ENCODE measurements around the gene CPT1A.

The CPT1A gene

DNA sequence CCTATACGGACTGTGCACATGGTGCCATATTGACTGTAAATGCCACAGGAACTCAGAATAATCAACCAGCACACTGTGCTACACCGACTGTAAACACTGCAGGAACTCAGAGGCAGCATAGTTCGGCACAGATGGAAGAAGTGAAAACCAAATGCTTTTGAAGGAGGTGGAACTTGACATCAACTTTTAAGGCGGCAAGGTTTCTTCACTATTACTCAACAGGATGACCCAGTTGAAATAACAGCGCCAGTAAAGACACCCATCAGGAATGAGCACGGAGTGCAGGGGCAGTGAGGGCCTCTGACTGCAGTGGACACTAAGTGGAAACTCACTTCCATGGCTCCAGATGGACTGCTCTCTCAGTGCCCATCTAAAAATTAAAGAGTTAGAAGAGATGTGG, 106.1 kb downstream of the CPT1A start:
- Histone ChIP-seq H3K27me3 (ENCODE audit: control insufficient read depth, insufficient read depth, low read length) (no peaks in the 10 kb centered on the region), H3K9me3 (ENCODE audit: control insufficient read depth, low read length) (no peaks in the 10 kb centered on the region), H3K4me3 (ENCODE audit: low read length) (no peak overlapping the region), H3K9ac (ENCODE audit: low read length) (no peak overlapping the region), H3K4me1 (ENCODE audit: control insufficient read depth, insufficient read depth, low read length) (no peaks in the 10 kb centered on the region), H3K36me3 (ENCODE audit: control insufficient read depth, insufficient read depth, low read length) (no peaks in the 10 kb centered on the region)

DNA sequence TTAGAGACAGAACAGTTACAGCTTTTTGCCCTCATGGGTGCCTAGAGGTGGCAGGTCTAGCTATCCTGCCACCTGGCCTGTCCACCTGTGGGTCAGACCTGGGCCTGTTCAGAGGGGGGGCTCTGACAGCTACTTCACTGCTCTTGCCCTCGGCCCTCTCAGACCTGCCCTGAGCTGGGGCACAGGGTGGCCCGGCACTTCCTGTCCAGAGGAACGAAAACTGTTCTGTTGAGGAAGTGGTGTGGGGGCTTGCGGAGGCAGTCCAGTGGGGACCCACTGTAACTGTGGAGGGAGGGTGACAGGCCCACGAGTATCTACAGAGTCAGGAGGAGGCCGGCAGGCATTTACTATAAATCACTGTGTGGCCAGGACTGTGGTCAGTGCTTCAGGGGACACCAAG, 106.6 kb downstream of the CPT1A start:
- H3K4me1 ChIP-seq (ENCODE audit: control insufficient read depth, insufficient read depth, low read length): no peaks in the 10 kb centered on the region
- no peak overlapping the region for H3K4me3 ChIP-seq (ENCODE audit: low read length)
- H3K36me3 ChIP-seq (ENCODE audit: control insufficient read depth, insufficient read depth, low read length): no peaks in the 10 kb centered on the region
- no peaks in the 10 kb centered on the region for H3K27me3 ChIP-seq (ENCODE audit: control insufficient read depth, insufficient read depth, low read length)
- H3K9me3 ChIP-seq (ENCODE audit: control insufficient read depth, low read length): no peaks in the 10 kb centered on the region
- no peak overlapping the region for H3K9ac ChIP-seq (ENCODE audit: low read length)

DNA sequence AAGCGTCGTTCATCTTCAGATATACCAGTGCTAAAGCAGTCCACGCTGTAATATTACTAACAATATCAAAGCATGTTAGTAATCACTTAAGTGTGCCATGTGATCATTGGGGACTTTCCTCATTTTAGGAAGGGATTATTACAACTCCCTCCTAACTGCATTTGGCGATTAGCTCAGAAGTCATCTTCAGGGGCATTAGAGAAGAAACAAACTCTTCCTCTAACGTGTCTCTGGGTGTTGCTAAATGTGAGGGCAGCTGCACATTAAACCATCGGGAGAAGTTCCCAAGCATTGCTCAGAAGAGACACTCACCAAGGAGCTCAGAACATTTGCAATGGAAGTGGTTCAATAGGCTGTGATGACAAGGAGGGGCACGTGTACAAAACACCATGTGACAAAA, 107.6 kb downstream of the CPT1A start:
- H3K4me3 ChIP-seq (ENCODE audit: low read length): no peak overlapping the region
- H3K4me1 ChIP-seq (ENCODE audit: control insufficient read depth, insufficient read depth, low read length): no peaks in the 10 kb centered on the region
- no peaks in the 10 kb centered on the region for H3K36me3 ChIP-seq (ENCODE audit: control insufficient read depth, insufficient read depth, low read length)
- no peaks in the 10 kb centered on the region for H3K9me3 ChIP-seq (ENCODE audit: control insufficient read depth, low read length)
- H3K27me3 ChIP-seq (ENCODE audit: control insufficient read depth, insufficient read depth, low read length): no peaks in the 10 kb centered on the region
- H3K9ac ChIP-seq (ENCODE audit: low read length): no peak overlapping the region

DNA sequence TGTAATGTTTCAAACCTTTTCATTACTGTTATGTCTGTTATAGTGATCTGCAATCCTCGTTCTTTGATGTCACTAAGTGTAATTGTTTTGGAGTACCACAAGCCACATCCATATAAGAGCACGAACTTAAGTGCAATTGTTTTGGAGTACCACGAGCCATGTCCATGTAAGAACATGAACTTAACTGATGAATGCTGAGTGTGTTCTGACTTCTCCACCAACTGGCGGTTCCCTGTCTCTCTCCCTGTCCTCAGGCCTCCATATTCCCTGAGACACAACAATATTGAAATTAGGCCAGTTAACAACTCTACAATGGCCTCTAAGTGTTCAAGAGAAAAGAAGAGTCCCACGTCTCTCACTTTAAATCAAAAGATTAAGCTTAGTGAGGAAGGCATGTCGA, 113.9 kb downstream of the CPT1A start:
- H3K4me1 ChIP-seq (ENCODE audit: control insufficient read depth, insufficient read depth, low read length): no peaks in the 10 kb centered on the region
- no peaks in the 10 kb centered on the region for H3K36me3 ChIP-seq (ENCODE audit: control insufficient read depth, insufficient read depth, low read length)
- no peaks in the 10 kb centered on the region for H3K27me3 ChIP-seq (ENCODE audit: control insufficient read depth, insufficient read depth, low read length)
- H3K4me3 ChIP-seq (ENCODE audit: low read length): no peak overlapping the region
- no peaks in the 10 kb centered on the region for H3K9me3 ChIP-seq (ENCODE audit: control insufficient read depth, low read length)
- H3K9ac ChIP-seq (ENCODE audit: low read length): no peak overlapping the region

DNA sequence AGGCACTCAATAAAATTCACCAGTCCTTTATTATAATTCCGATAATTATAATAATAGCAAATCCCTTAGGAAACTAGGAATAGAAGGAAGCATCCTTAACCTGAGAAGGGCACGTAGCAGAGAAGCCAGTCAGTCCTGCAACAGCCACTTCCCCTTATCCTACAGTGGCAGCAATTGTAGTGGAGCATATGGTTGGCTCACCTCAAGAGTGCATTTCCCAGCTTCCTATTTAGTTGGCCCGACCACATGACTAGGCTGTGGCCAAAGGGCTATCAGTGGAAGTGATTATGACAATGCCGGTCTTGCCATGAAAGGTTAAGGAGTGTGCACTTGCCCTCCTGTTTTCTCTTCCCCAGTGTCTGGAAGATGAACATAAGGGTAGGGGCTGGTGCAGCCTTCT, 117.4 kb downstream of the CPT1A start:
- Histone ChIP-seq H3K9me3 (ENCODE audit: control insufficient read depth, low read length) (no peaks in the 10 kb centered on the region), H3K36me3 (ENCODE audit: control insufficient read depth, insufficient read depth, low read length) (no peaks in the 10 kb centered on the region), H3K27me3 (ENCODE audit: control insufficient read depth, insufficient read depth, low read length) (no peaks in the 10 kb centered on the region)

DNA sequence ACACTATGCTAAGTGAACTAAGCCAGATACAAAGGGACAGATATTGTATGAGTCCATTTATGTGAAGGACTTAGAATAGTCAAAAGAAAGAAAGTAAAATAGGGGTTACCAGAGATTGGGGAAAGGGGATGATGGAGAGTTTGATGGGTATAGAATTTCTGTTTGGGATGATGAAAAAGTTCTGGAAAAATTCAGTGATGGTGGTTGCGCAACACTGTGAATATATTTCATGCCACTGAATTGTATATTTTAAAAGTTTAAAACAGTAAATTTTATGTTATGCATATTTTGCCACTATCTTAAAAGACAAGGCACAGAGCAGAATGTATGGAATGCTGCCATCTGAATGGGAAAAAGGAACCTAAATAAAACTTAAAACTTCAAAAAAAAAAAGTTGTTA, 119.6 kb downstream of the CPT1A start:
- Histone ChIP-seq H3K36me3 (ENCODE audit: control insufficient read depth, insufficient read depth, low read length) (no peaks in the 10 kb centered on the region), H3K4me3 (ENCODE audit: low read length) (no peak overlapping the region), H3K9me3 (ENCODE audit: control insufficient read depth, low read length) (no peaks in the 10 kb centered on the region), H3K9ac (ENCODE audit: low read length) (no peak overlapping the region), H3K27me3 (ENCODE audit: control insufficient read depth, insufficient read depth, low read length) (no peaks in the 10 kb centered on the region), H3K4me1 (ENCODE audit: control insufficient read depth, insufficient read depth, low read length) (no peaks in the 10 kb centered on the region)

More for the DNA sequence above, 117.4 kb downstream of the CPT1A start:
- Histone ChIP-seq H3K4me3 (ENCODE audit: low read length) (no peak overlapping the region), H3K9ac (ENCODE audit: low read length) (no peak overlapping the region), H3K4me1 (ENCODE audit: control insufficient read depth, insufficient read depth, low read length) (no peaks in the 10 kb centered on the region)

DNA sequence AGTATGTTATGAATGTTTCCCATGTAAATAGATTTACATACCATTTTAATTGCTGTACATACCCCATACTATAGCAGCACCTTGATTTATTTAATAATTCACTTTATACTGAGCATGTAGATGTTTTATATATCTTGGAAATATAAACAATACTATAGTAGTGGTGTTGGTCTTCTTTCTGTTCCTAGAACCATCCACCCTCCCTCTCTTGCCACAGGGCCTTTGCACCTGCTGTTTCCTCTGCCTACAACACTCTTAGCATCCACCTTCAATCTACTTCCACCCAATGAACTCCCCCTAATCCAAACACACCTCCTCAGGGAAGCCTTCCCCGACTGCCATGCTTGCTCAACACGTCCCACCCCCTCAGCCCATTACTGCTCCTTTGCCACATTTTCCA, 120.6 kb downstream of the CPT1A start:
- no peaks in the 10 kb centered on the region for H3K9me3 ChIP-seq (ENCODE audit: control insufficient read depth, low read length)
- H3K4me1 ChIP-seq (ENCODE audit: control insufficient read depth, insufficient read depth, low read length): no peaks in the 10 kb centered on the region
- H3K9ac ChIP-seq (ENCODE audit: low read length): no peak overlapping the region
- no peak overlapping the region for H3K4me3 ChIP-seq (ENCODE audit: low read length)
- no peaks in the 10 kb centered on the region for H3K27me3 ChIP-seq (ENCODE audit: control insufficient read depth, insufficient read depth, low read length)
- no peaks in the 10 kb centered on the region for H3K36me3 ChIP-seq (ENCODE audit: control insufficient read depth, insufficient read depth, low read length)

DNA sequence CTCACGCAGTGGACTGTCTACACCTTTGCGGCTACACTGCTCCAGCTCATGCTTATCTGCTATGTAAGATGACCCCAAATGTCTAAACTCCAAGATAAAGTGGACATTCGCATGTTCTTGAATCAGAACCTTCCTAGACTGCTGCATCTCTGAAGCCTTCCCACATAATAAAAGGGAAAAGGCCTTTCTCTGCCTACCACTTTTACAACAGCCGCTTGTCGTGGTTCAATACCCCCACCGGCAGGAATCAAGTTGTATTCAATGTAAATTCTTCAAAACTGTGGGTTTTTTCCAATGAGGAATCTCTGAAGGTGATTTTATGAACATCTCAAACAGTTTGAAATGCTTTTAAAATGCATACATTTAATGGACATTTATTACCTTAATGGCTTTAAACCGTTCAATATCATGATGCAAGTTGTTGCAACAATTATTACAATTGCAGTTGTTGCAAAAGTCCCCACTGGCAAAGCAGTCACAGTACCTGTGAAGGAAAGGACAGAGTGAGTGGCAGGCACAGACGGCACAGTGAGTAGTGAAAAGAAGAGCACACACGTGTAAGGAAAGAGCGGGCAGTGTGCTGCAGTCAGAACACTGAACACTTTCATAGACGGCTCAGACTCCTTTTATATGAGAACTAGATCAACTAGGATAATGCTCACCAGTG, 126.1 kb downstream of the CPT1A start:
- no peaks in the 10 kb centered on the region for H3K36me3 ChIP-seq (ENCODE audit: control insufficient read depth, insufficient read depth, low read length)
- no peak overlapping the region for H3K9ac ChIP-seq (ENCODE audit: low read length)

DNA sequence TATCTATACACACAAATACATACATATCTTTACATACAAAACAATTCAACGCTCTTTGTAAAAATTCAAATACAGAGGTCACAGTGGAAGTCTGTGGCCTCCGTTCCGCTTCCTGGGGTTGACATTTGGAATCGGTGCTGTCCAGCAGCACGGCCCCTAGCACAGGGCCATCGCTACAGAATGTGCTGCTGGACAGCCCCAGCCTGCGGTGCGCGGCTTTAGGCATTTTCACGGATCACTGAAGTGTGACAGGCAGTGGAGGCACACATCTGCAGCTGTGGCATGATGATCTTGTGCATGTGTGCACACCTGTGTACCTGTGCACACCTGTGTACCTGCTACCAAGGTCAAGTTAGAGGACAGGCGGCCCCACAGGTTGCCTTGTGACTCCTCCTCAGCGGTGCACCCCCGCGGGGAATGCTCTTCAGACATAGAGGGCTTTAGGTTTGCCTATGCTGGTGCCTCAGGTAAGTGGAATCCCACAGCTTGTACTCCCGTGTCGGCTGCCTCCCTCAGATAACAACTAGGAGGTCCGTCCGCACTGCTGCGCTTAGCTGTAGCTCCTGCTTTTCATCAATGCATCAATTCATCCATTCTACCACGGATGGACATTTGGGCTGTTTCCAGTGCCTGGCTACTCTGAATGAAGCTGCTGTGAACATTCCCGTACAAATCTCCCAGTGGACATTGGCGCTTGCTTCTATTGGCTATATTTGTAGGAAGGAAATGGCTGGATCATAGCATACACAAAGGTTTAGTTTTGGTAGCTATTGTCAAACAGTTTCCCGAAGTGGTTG, 127.5 kb downstream of the CPT1A start:
- no peaks in the 10 kb centered on the region for H3K4me1 ChIP-seq (ENCODE audit: control insufficient read depth, insufficient read depth, low read length)
- no peaks in the 10 kb centered on the region for H3K9me3 ChIP-seq (ENCODE audit: control insufficient read depth, low read length)
- no peak overlapping the region for H3K4me3 ChIP-seq (ENCODE audit: low read length)
- H3K36me3 ChIP-seq (ENCODE audit: control insufficient read depth, insufficient read depth, low read length): no peaks in the 10 kb centered on the region
- H3K27me3 ChIP-seq (ENCODE audit: control insufficient read depth, insufficient read depth, low read length): no peaks in the 10 kb centered on the region
- H3K9ac ChIP-seq (ENCODE audit: low read length): no peak overlapping the region

More for the DNA sequence above, 126.1 kb downstream of the CPT1A start:
- Histone ChIP-seq H3K9me3 (ENCODE audit: control insufficient read depth, low read length) (no peaks in the 10 kb centered on the region), H3K4me1 (ENCODE audit: control insufficient read depth, insufficient read depth, low read length) (no peaks in the 10 kb centered on the region), H3K27me3 (ENCODE audit: control insufficient read depth, insufficient read depth, low read length) (no peaks in the 10 kb centered on the region), H3K4me3 (ENCODE audit: low read length) (no peak overlapping the region)

DNA sequence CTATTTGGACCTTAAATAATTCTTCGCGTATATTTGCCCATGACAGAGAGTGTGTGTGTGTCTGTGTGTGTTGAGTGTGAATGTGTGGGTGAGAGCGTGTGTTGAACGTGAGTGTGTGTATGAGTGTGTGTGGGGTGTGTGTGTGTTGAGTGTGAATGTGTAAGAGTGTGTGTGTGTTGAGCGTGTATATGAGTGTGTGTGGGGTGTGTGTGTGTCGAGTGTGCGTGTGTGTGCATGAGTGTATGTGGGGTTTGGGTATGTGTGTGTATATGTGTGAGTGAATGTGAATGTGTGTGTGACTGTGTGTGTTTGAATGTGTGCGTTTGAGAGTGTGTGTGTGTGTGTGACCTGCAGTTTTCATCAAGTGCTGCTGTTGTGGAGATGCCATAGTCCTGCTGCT, 130.6 kb downstream of the CPT1A start:
- Histone ChIP-seq H3K4me1 (ENCODE audit: control insufficient read depth, insufficient read depth, low read length) (no peaks in the 10 kb centered on the region), H3K9ac (ENCODE audit: low read length) (no peak overlapping the region), H3K4me3 (ENCODE audit: low read length) (no peak overlapping the region), H3K27me3 (ENCODE audit: control insufficient read depth, insufficient read depth, low read length) (no peaks in the 10 kb centered on the region), H3K36me3 (ENCODE audit: control insufficient read depth, insufficient read depth, low read length) (no peaks in the 10 kb centered on the region), H3K9me3 (ENCODE audit: control insufficient read depth, low read length) (no peaks in the 10 kb centered on the region)

DNA sequence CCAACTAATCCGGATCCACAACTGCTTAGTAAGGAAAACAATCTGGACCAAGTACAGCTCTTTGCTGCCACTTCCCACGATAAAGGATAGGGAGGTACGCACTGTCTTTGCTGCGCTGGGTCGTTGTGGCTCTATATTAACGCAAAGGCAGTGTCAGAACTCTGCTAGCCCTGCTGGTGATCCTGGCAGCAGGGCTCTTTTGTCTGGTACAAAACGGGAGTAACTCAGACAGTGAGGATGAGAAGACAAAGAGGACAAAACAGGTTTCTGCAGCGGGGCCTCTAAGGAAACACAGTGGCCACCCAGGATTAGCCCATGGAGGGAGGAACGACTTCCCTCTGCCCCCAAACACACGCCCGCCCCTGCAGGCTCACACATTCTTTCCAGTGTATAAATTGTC, 131.3 kb downstream of the CPT1A start:
- no peaks in the 10 kb centered on the region for H3K36me3 ChIP-seq (ENCODE audit: control insufficient read depth, insufficient read depth, low read length)
- H3K9me3 ChIP-seq (ENCODE audit: control insufficient read depth, low read length): no peaks in the 10 kb centered on the region
- no peak overlapping the region for H3K4me3 ChIP-seq (ENCODE audit: low read length)
- H3K9ac ChIP-seq (ENCODE audit: low read length): no peak overlapping the region
- no peaks in the 10 kb centered on the region for H3K27me3 ChIP-seq (ENCODE audit: control insufficient read depth, insufficient read depth, low read length)
- no peaks in the 10 kb centered on the region for H3K4me1 ChIP-seq (ENCODE audit: control insufficient read depth, insufficient read depth, low read length)

DNA sequence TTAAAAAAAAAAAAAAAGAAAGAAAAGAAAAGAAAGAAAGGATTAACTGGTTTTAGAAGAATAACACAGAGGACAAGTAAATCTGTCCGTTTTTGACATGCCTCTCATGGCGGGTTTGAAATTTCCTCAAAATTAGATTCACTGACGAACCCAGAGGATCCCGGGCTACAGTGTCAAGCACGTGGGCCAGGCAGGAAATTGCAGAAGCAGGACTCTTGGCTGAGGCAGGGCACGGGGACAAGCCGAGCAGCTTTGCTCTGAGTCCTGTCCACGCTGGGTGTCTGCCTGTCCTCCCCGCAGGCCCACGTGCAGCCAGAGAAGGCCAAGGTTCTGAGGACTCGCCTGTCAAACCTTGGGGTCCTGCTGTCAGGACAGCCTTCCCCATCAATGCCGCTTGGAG, 132.7 kb downstream of the CPT1A start:
- Histone ChIP-seq H3K9me3 (ENCODE audit: control insufficient read depth, low read length) (no peaks in the 10 kb centered on the region), H3K4me1 (ENCODE audit: control insufficient read depth, insufficient read depth, low read length) (no peaks in the 10 kb centered on the region), H3K9ac (ENCODE audit: low read length) (no peak overlapping the region), H3K27me3 (ENCODE audit: control insufficient read depth, insufficient read depth, low read length) (peaks cover 3% of the 10 kb centered on the region), H3K4me3 (ENCODE audit: low read length) (no peak overlapping the region), H3K36me3 (ENCODE audit: control insufficient read depth, insufficient read depth, low read length) (no peaks in the 10 kb centered on the region)
